GM21786 (cell line): ENCODE data around the gene CPZ.
"Not testable (repeated sequence)": the region's sequence is repeated elsewhere in the genome, so short reads cannot be mapped to it uniquely, and the experiment has no call there.

ENCODE experiments used
- ATAC-seq: cut with Tn5 transposase; IDR thresholded peaks from one replicate; pipeline ENCODE4 v1.9.1; 2021; ENCODE audit not compliant: unreplicated experiment

The CPZ gene

DNA sequence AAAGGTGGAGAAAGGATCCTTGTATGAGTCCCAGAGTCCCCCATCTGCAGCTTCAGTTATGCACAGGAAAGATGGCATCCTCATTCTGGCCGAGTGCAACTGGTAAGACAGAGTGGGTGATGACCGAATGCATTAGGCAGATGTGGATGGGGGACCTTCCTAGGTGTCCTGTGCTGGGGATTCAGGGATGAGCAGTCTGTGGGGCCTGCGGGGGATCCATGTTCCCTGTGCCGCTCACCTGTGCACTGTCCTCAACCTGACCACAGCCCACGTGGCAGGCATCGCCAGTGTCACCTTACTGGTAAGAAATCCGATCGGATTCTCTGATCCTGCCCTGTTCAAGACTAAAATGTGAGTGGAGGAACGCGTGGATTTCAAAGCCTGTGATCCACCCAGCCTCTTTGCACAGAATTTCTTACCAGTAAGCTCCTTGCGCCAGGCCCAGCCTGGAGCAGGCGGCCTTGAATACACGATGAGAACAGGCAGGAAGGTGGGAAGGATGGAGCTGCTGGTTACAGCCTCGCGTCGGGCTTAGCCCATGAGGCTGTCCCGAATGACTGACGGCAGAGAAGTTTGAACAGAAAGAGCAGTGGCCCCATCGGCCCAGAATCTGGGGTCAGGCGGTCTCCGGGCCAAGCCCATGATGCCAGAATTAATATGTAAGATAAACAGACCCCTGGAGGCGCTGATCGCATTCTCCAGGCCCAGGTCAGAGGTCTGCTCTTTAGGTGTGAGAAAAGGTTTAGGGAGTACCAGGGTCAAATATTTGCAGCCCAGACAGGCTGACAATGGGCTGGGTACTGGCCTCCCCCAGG lies 56.5 kb downstream of the CPZ start:
- ATAC-seq = no peak

GRCh38 chr4:8649631-8650361 lies 57.2 kb downstream of the CPZ start:
- ATAC-seq = no peak

DNA sequence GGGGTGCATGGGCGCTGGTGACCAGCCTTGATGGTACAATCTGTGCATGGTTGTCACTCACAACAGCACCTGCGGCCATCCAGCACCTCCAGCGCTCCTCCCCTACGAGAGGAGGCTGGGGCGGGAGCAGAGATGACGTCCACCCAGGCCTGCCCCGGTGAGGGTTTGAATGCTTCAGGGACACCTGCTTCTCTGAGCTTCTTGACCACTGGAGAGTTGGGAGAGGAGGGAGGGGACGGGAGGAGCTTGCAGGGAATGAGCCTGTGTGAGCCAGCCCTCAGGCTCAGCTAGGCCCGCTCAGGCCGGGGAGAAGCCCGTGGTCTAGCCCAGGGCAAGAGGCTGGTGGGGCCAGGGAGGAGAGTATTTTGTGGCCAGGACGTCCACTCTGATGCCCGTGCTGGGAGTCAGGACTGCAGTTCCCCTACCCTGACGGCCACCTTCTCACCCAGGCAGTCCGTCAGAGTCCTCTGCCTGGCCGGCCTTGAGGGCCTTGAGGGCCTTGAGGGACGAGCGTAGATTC lies 59.2 kb downstream of the CPZ start:
- ATAC-seq = no peak

DNA sequence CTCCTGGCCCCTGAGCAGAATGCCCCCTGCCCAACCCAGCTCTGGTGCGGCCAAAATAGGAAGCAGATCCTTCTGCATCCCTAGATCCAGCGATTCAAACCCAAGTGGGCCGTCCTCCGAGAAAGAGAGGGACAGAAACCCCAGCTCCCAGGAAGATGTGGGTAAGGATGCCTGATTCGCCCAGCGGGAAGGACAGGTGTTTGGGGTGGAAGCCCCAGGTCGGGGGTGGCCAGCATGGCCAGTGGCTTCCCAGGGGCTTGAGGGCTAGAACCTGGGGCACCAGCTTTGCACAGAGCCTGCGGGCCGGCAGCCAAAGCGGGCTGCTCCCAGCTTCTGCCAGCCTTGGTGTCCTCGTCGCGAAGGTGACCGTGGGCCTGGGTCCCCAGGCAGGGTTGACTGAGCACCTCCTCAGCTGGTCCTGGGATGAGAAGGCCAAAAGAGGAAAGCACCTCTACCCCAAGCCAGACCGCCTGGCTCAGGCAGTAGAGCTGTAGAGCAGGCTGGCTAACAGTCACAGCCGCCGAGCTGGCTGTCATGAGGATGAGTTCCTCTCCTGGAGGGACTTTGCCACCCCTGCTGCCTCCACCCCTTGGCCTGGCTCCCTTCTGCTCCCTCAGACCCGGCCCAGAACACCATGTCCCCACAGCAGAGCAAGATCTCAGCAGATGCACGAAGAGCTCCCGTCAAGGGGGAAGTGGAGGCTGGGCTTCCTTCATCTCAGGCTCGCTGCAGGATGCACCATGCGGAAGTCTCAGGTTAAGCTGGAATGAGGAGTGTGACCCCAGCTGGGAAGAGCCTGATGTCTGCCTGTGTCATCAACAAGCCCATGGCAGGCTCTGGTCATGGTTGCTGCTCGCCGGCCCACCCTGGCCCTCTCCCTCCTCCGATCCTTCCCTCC lies 59.9 kb downstream of the CPZ start:
- ATAC-seq = no peak

DNA sequence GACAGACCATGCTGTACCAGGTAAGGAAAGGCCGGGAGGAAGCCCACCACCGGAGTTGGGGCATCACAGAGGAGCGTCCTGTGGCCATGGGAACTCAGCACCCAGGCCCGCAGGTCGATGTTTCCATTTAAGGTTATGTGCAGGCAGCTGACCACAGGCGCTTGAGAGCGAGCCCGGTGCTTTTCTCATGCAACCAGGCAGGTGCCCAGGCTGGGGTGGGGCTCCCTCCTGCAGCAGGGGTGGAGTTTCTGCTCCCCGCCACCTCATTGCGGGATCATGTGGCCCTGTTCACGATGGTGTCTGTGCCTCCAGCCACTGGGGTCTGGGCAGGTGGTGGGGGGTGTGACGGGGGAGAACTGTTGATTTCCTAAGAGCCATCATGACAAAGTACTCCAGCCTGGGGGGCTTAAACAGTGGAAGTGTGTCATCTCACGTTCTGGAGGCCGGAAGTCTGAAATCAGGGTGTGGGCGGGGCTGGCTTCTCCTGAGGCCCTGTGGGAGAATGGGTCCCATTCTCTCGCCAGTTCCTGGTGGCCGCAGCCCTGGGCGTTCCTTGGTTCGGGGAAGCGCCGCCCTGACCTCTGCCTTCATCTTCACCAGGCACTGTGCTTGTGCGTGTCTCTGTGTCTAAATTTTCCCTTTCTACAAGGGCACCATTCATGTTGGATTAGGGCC lies 60.9 kb downstream of the CPZ start:
- ATAC-seq = no peak

DNA sequence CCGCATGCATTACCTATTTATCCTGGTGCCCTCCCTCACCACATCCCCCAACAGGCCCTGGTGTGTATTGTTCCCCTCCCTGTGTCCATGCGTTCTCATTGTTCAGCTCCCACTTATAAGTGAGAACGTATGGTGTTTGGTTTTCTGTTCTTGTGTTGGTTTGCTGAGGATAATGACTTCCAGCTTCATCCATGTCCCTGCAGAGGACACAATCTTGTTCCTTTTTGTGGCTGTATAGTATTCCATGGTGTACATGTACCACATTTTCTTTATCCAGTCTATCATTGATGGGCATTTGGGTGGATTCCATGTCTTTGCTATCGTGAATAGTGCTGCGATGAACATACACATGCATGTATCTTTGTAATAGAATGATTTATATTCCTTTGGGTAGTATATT lies 61.6 kb downstream of the CPZ start:
- ATAC-seq = not testable (repeated sequence)

GRCh38 chr4:8655411-8656184 lies 63.0 kb downstream of the CPZ start:
- no peak for ATAC-seq

DNA sequence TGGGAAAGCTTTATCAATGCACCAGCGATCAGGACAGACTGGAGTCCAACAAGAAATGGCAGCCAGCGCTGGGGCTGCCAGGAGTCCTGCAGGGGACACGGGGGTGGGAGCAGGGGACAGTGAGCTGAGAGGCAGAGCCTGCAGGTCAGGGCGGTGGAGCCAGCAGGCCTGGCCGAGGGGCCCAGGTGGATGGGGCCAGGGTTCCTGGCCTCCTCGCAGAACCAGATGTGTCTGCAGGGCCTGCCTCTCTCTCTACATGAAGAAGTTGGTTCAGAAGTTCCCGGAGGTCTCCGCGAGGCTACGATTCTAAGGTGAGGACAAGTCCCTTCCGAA lies 63.6 kb downstream of the CPZ start:
- no peak for ATAC-seq

GRCh38 chr4:8656711-8657380 lies 64.3 kb downstream of the CPZ start:
- no peak for ATAC-seq

GRCh38 chr4:8657381-8658088 lies 65.0 kb downstream of the CPZ start:
- ATAC-seq = no peak

DNA sequence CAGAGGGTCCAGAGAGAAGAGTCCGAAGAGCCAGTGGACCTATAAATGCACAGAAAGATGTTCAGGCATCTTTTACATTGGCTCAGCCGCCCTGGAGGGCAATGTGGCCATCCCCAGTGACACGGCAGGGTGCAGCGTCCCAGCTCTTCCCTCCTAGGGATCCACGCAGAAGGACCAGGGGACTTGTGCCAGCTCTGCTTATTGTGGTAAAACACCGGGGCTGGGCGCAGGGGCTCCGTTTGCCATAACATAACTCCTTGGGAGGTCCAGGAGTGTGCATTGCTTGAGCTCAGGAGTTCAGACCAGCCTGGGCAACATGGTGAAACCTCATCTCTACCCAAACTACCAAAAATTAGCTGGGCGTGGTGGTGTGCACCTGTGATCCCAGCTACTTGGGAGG lies 70.2 kb downstream of the CPZ start:
- no peak for ATAC-seq

DNA sequence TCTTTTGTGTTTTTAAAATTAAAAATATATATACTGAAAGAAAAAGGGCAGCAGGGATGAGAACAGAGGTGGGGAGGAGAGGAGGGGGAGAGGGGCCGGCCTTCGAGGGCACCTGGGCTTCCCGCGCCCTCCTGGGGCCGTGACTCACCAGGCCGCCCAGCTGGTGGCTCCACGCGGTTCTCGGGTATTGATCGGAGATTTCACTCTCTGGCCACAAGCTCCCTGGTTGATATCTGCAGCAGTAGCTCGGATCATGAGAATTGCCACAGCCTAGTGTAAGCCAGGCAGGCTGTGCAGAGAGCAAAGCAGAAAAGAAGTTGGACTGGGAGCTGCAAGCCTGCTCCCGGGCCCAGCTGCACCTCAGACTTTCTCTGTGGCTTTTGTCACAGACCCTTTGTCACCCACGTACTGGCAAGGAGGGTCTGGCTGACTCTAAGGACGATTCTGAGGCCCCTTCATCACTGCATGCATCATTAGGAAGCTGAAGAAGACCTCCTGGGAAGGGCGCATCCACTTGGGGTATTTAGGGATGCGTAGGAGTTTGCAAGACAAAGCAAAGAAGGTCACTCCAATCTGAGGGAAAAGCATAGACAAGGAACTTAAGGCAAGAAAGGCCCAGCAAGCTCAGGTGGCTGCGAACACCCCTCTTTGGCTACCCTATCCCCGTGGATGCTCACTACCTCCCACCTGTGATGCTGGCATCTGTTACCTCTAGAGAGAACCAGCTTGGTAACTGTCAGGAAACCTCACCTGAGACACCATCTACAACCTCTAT lies 71.7 kb downstream of the CPZ start:
- ATAC-seq = no peak

DNA sequence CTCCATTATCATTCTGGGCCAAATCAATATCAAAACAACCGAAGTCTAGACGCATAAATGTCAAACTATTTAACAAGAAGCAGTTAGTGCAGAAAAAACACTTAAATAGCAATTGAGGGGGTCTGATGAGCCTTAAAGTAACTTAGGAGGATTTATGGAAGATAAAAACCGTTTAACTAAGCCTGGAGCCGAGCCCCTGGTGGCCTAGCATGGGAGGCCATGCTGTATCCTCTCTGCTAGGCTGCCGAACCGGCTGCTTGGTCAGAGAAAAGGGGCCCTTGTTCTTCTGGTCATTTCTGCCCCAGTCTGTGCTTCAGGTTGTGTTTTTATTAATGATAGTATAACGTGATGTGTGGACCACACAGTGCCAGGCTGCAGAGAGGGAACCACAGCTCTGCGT lies 72.4 kb downstream of the CPZ start:
- ATAC-seq = no peak

GRCh38 chr4:8665406-8666360 lies 73.1 kb downstream of the CPZ start:
- no peak for ATAC-seq

DNA sequence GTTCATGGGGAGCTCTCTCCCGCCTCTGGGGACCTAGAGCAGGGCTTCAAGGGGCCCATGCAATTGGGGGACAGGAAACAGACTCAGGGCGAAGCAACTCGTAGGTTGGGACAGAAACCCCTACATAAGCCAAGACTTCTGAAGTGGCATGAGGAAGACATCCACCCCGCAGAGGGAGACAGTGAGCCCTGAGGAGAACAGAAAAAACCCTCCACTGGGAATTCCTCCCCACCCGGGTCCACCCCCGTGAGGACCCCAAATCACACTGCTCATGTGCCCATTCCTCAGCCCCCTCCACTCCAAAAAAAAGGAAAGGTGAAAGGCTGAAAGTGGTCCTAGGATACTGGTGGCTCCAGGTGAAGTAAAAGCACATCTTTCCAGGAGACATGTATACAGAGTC lies 74.0 kb downstream of the CPZ start:
- no peak for ATAC-seq
